Measurements from ENCODE around the gene ANXA8L1. TPM values are rescaled to one million over a fixed set of nuclear protein-coding genes. Genes with fewer than 3 reads are reported as not detected.
"Not testable (repeated sequence)": the region's sequence is repeated elsewhere in the genome, so short reads cannot be mapped to it uniquely, and the experiment has no call there.

The ANXA8L1 gene
- total RNA-seq, 1 donor from 2014 or later = not detected

- not testable (repeated sequence) for DNase-seq; H3K27ac Mint-ChIP-seq (ENCODE audit: unreplicated experiment); H3K4me3 Mint-ChIP-seq (ENCODE audit: unreplicated experiment); H3K27me3 Mint-ChIP-seq (ENCODE audit: unreplicated experiment); H3K9me3 Mint-ChIP-seq (ENCODE audit: unreplicated experiment); H3K4me1 Mint-ChIP-seq (ENCODE audit: low read depth, unreplicated experiment); H3K36me3 Mint-ChIP-seq (ENCODE audit: unreplicated experiment)
Observed at GRCh38 chr10:46385858-46386257, 10.3 kb downstream of the ANXA8L1 start.

- H3K36me3 Mint-ChIP-seq (ENCODE audit: unreplicated experiment); H3K4me3 Mint-ChIP-seq (ENCODE audit: unreplicated experiment); H3K4me1 Mint-ChIP-seq (ENCODE audit: low read depth, unreplicated experiment); DNase-seq; H3K27me3 Mint-ChIP-seq (ENCODE audit: unreplicated experiment); H3K9me3 Mint-ChIP-seq (ENCODE audit: unreplicated experiment); H3K27ac Mint-ChIP-seq (ENCODE audit: unreplicated experiment): not testable (repeated sequence)
Observed at GRCh38 chr10:46386694-46387093, 11.1 kb downstream of the ANXA8L1 start.

- not testable (repeated sequence) for H3K36me3 Mint-ChIP-seq (ENCODE audit: unreplicated experiment); H3K4me1 Mint-ChIP-seq (ENCODE audit: low read depth, unreplicated experiment); DNase-seq; H3K27ac Mint-ChIP-seq (ENCODE audit: unreplicated experiment); H3K9me3 Mint-ChIP-seq (ENCODE audit: unreplicated experiment); H3K27me3 Mint-ChIP-seq (ENCODE audit: unreplicated experiment); H3K4me3 Mint-ChIP-seq (ENCODE audit: unreplicated experiment)
Observed at GRCh38 chr10:46387309-46387902, 11.8 kb downstream of the ANXA8L1 start.

- H3K27ac Mint-ChIP-seq (ENCODE audit: unreplicated experiment); H3K27me3 Mint-ChIP-seq (ENCODE audit: unreplicated experiment); H3K4me1 Mint-ChIP-seq (ENCODE audit: low read depth, unreplicated experiment); H3K4me3 Mint-ChIP-seq (ENCODE audit: unreplicated experiment); H3K9me3 Mint-ChIP-seq (ENCODE audit: unreplicated experiment); DNase-seq; H3K36me3 Mint-ChIP-seq (ENCODE audit: unreplicated experiment): not testable (repeated sequence)
Observed at GRCh38 chr10:46391422-46391821, 15.8 kb downstream of the ANXA8L1 start.

- not testable (repeated sequence) for H3K4me3 Mint-ChIP-seq (ENCODE audit: unreplicated experiment); H3K9me3 Mint-ChIP-seq (ENCODE audit: unreplicated experiment); H3K27me3 Mint-ChIP-seq (ENCODE audit: unreplicated experiment); H3K27ac Mint-ChIP-seq (ENCODE audit: unreplicated experiment); H3K36me3 Mint-ChIP-seq (ENCODE audit: unreplicated experiment); DNase-seq; H3K4me1 Mint-ChIP-seq (ENCODE audit: low read depth, unreplicated experiment)
Observed at GRCh38 chr10:46396441-46397279, 21.1 kb downstream of the ANXA8L1 start.

GRCh38 chr10:46397767-46398166, 22.2 kb downstream of the ANXA8L1 start:
- not testable (repeated sequence) for H3K9me3 Mint-ChIP-seq (ENCODE audit: unreplicated experiment); H3K27me3 Mint-ChIP-seq (ENCODE audit: unreplicated experiment); DNase-seq; H3K4me1 Mint-ChIP-seq (ENCODE audit: low read depth, unreplicated experiment); H3K36me3 Mint-ChIP-seq (ENCODE audit: unreplicated experiment); H3K27ac Mint-ChIP-seq (ENCODE audit: unreplicated experiment); H3K4me3 Mint-ChIP-seq (ENCODE audit: unreplicated experiment)

- peak overlapping the region; percentile 42 for H3K4me3 Mint-ChIP-seq (ENCODE audit: unreplicated experiment)
- not testable (repeated sequence) for H3K4me1 Mint-ChIP-seq (ENCODE audit: low read depth, unreplicated experiment); H3K9me3 Mint-ChIP-seq (ENCODE audit: unreplicated experiment); H3K27ac Mint-ChIP-seq (ENCODE audit: unreplicated experiment); H3K27me3 Mint-ChIP-seq (ENCODE audit: unreplicated experiment); DNase-seq; H3K36me3 Mint-ChIP-seq (ENCODE audit: unreplicated experiment)
Observed at GRCh38 chr10:46398212-46398886, 22.8 kb downstream of the ANXA8L1 start.

- H3K9me3 Mint-ChIP-seq (ENCODE audit: unreplicated experiment); H3K27me3 Mint-ChIP-seq (ENCODE audit: unreplicated experiment); H3K4me1 Mint-ChIP-seq (ENCODE audit: low read depth, unreplicated experiment); DNase-seq; H3K27ac Mint-ChIP-seq (ENCODE audit: unreplicated experiment); H3K4me3 Mint-ChIP-seq (ENCODE audit: unreplicated experiment); H3K36me3 Mint-ChIP-seq (ENCODE audit: unreplicated experiment): not testable (repeated sequence)
Observed at GRCh38 chr10:46409556-46409955, 34.0 kb downstream of the ANXA8L1 start.

GRCh38 chr10:46411123-46411522, 35.5 kb downstream of the ANXA8L1 start:
- H3K27ac Mint-ChIP-seq (ENCODE audit: unreplicated experiment); H3K9me3 Mint-ChIP-seq (ENCODE audit: unreplicated experiment); H3K4me1 Mint-ChIP-seq (ENCODE audit: low read depth, unreplicated experiment); H3K4me3 Mint-ChIP-seq (ENCODE audit: unreplicated experiment); H3K27me3 Mint-ChIP-seq (ENCODE audit: unreplicated experiment); H3K36me3 Mint-ChIP-seq (ENCODE audit: unreplicated experiment); DNase-seq: not testable (repeated sequence)

GRCh38 chr10:46412665-46413064, 37.1 kb downstream of the ANXA8L1 start:
- H3K27ac Mint-ChIP-seq (ENCODE audit: unreplicated experiment); H3K4me1 Mint-ChIP-seq (ENCODE audit: low read depth, unreplicated experiment); H3K36me3 Mint-ChIP-seq (ENCODE audit: unreplicated experiment); H3K4me3 Mint-ChIP-seq (ENCODE audit: unreplicated experiment); H3K9me3 Mint-ChIP-seq (ENCODE audit: unreplicated experiment); DNase-seq; H3K27me3 Mint-ChIP-seq (ENCODE audit: unreplicated experiment): not testable (repeated sequence)

GRCh38 chr10:46415291-46415690, 39.7 kb downstream of the ANXA8L1 start:
- not testable (repeated sequence) for H3K4me1 Mint-ChIP-seq (ENCODE audit: low read depth, unreplicated experiment); H3K9me3 Mint-ChIP-seq (ENCODE audit: unreplicated experiment); H3K27me3 Mint-ChIP-seq (ENCODE audit: unreplicated experiment); H3K36me3 Mint-ChIP-seq (ENCODE audit: unreplicated experiment); DNase-seq; H3K4me3 Mint-ChIP-seq (ENCODE audit: unreplicated experiment); H3K27ac Mint-ChIP-seq (ENCODE audit: unreplicated experiment)

GRCh38 chr10:46418283-46418682, 42.7 kb downstream of the ANXA8L1 start:
- not testable (repeated sequence) for DNase-seq; H3K9me3 Mint-ChIP-seq (ENCODE audit: unreplicated experiment); H3K27me3 Mint-ChIP-seq (ENCODE audit: unreplicated experiment); H3K4me3 Mint-ChIP-seq (ENCODE audit: unreplicated experiment); H3K36me3 Mint-ChIP-seq (ENCODE audit: unreplicated experiment); H3K27ac Mint-ChIP-seq (ENCODE audit: unreplicated experiment); H3K4me1 Mint-ChIP-seq (ENCODE audit: low read depth, unreplicated experiment)

Data from glutamatergic neuron (in vitro differentiated cells).